GM18526 (cell line): ENCODE data around the gene CREG1.

ENCODE experiments used
- POLR2A ChIP-seq: IDR thresholded peaks from 3 replicates; pipeline ENCODE4 v1.6.1; 2011; ENCODE audit not compliant: insufficient read length; ENCODE audit errors: extremely low read depth

Gene CREG1

GRCh38 chr1:167553136-167554027 is at the start of gene CREG1:
TSS of gene CREG1 (minus strand) at chr1:167553762.
- peak; percentile 79 for TF ChIP-seq POLR2A

GRCh38 chr1:167602840-167603239 is 49.3 kb upstream of the CREG1 start:
- TF ChIP-seq POLR2A = no peak

- TF ChIP-seq POLR2A = no peak
Observed at GRCh38 chr1:167601442-167602383, 48.2 kb upstream of the CREG1 start.

DNA sequence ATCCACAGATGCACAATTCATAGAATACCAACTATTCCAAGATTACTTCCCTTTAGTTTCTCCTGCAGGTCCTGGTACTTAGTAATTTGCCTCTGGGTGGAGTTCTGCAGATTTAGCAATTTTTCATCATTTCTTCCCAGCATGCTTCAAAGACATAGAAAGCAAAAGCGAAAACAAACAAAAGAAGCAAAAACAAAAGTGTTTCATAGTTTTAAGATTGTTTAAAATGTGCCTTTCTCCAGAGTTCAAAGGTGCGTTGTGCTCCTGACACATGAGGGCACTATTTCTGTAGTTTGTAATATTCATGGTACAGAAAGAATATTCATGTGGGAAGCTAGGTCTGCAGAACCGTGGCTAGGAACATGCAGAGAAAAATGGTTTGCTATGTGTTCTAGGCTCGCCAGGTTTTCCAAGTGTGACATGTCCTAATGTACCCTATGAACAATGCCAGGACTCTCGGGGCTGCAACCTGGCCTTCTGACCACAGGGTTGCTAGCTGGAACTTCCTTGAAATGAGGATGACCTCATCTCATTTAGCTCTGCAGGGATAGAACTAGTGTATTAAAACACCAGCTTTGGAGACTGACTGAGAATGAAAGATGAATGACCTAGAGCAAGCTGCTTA is 46.5 kb upstream of the CREG1 start:
- no peak for TF ChIP-seq POLR2A

- TF ChIP-seq POLR2A = no peak
Observed at GRCh38 chr1:167594822-167595221, 41.3 kb upstream of the CREG1 start.

GRCh38 chr1:167593860-167594259 is 40.3 kb upstream of the CREG1 start:
- no peak for TF ChIP-seq POLR2A

GRCh38 chr1:167592475-167592874 is 38.9 kb upstream of the CREG1 start:
- no peak for TF ChIP-seq POLR2A

- TF ChIP-seq POLR2A = no peak
Observed at GRCh38 chr1:167588361-167588760, 34.8 kb upstream of the CREG1 start.

GRCh38 chr1:167587872-167588271 is 34.3 kb upstream of the CREG1 start:
- TF ChIP-seq POLR2A = no peak

DNA sequence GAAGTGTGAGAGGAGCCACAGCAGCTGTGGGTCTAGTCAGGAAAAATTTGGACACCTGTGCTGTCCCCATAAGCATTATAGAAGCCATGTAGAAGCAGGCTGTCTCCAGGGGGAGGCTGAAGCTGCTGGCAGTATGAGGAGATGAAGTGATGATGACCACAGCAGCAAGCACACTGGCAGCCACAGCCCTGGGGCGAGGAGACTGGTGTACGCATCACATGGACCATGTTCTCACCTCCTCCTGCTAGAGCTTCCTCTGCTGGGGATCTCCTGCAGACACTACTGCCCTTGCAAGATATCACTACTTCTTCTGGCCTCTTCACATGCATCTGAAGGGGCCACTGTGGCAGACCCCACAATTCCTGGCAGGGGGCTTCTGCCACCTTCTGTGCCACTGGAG is 33.8 kb upstream of the CREG1 start:
- TF ChIP-seq POLR2A = no peak

DNA sequence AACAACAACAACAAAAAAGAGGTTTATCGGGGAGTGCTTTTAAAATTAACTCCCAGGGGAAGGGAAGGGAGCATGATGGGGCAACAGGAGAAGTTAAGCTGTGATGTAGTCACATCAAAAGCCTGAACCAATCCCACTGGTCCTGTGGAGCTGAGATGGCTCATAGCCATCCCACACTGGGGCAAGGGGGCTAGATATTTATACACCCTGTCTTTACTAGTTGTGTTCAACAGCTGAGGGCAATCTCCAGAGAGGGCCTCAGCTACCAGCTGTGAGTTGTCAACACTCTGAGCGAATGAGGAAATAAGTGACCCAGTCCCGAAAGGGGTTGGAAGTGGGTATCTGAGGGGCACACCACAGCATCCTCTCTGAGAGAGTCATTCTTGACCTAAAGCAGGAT is 31.0 kb upstream of the CREG1 start:
- TF ChIP-seq POLR2A = no peak

- no peak for TF ChIP-seq POLR2A
Observed at GRCh38 chr1:167582722-167583121, 29.2 kb upstream of the CREG1 start.

GRCh38 chr1:167582064-167582463 is 28.5 kb upstream of the CREG1 start:
- TF ChIP-seq POLR2A = no peak

- TF ChIP-seq POLR2A = no peak
Observed at GRCh38 chr1:167579986-167580385, 26.4 kb upstream of the CREG1 start.

- no peak for TF ChIP-seq POLR2A
Observed at GRCh38 chr1:167578939-167579521, 25.5 kb upstream of the CREG1 start.
